Measurements from ENCODE around the gene NPIPB4. TPM values are rescaled to one million over a fixed set of nuclear protein-coding genes. Genes with fewer than 3 reads are reported as not detected.
A peak's percentile ranks its signal among the peaks of the same experiment; 100 is the strongest.
"Not testable (repeated sequence)": the region's sequence is repeated elsewhere in the genome, so short reads cannot be mapped to it uniquely, and the experiment has no call there.

The NPIPB4 gene
- total RNA-seq: 100 to 1,000 TPM; 150 to 168 TPM

DNA sequence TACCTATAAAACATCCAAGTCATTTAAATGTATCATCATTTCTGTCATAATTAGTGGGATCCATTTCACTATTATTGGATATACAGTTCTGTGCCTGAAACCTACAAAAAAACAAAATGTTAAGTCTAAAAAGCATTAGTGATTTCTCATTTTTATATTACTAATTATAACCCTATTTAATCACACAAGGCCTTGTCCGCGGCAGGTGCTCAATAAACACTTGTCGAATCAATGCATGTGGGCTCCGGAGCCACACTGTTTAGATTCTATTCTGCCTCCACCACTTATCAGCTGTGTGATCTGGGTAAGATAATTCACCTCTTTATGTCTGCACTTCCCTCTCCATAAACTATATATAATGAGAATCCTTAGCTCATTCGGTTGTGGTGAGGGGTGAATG lies at the start of gene NPIPB4:
TSS of gene NPIPB4 (minus strand) at position 101 of the 400 bp plus-strand sequence. CDS start 378 bp downstream, outside the sequence.
- H3K4me1 Mint-ChIP-seq (ENCODE audit: low read depth); DNase-seq; H3K27me3 Mint-ChIP-seq (ENCODE audit: low read depth); H3K9me3 Mint-ChIP-seq (ENCODE audit: insufficient read depth); POLR2A ChIA-PET; H3K36me3 Mint-ChIP-seq (ENCODE audit: low read depth); ATAC-seq; H3K27ac Mint-ChIP-seq; H3K4me3 Mint-ChIP-seq; CTCF ChIA-PET: not testable (repeated sequence)

DNA sequence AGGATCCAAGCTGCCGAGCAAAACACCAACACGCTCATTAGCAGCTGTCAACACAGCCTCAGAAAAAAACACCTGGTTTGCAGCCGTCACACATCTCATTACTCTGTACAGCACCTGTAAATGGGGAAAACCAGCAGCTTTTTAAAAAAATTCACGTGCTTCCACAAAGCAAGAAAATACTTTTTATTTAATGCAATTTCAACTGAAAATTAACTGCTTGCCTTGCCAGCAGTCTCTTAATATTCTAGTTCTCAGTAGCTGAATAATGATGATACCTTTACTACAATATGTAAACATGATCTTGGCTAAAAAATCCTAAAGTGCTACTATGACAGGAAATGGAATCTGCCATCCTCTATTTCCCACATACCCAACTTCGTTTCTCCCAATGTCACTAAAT lies 41.4 kb upstream of the NPIPB4 start:
- DNase-seq; CTCF ChIA-PET; POLR2A ChIA-PET; H3K36me3 Mint-ChIP-seq (ENCODE audit: low read depth); H3K4me3 Mint-ChIP-seq; H3K27ac Mint-ChIP-seq; ATAC-seq; H3K4me1 Mint-ChIP-seq (ENCODE audit: low read depth); H3K9me3 Mint-ChIP-seq (ENCODE audit: insufficient read depth); H3K27me3 Mint-ChIP-seq (ENCODE audit: low read depth): not testable (repeated sequence)

DNA sequence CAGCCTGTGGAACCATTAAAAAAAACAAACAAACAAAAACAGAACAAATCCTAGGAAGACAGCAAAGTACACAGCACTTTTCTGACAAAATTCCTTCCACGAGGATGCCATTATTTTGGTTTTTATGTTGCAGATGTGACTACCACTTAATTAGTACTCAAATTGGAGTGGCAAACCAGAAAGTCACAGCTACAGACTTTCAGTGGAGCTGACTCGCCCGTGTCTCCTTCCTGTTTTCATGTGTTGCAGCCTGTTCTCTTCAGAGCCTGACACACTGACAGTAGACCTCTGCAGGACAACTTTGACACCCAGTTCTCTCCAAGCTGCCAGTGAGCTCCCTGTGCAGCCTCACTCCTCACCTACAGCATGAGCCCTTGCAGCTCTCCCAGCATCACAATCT lies 24.4 kb upstream of the NPIPB4 start:
- POLR2A ChIA-PET; H3K9me3 Mint-ChIP-seq (ENCODE audit: insufficient read depth); H3K27me3 Mint-ChIP-seq (ENCODE audit: low read depth); H3K36me3 Mint-ChIP-seq (ENCODE audit: low read depth); CTCF ChIA-PET; H3K4me1 Mint-ChIP-seq (ENCODE audit: low read depth); H3K27ac Mint-ChIP-seq; H3K4me3 Mint-ChIP-seq; ATAC-seq: not testable (repeated sequence)
- peak; percentile 21 for DNase-seq

DNA sequence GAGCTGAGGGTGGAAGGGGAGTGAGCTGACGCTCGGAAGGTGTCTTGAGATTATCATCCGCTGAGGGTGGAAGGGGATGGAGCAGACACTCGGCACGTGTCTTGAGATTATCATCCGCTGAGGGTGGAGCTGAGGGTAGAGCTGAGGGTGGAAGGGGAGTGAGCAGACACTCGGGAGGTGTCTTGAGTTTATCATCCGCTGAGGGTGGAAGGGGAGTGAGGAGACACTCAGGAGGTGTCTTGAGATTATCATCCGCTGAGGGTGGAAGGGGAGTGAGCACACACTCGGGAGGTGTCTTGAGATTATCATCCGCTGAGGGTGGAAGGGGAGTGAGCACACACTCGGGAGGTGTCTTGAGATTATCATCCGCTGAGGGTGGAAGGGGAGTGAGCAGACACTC lies 20.4 kb downstream of the NPIPB4 start:
- H3K4me3 Mint-ChIP-seq; POLR2A ChIA-PET; H3K36me3 Mint-ChIP-seq (ENCODE audit: low read depth); H3K9me3 Mint-ChIP-seq (ENCODE audit: insufficient read depth); H3K4me1 Mint-ChIP-seq (ENCODE audit: low read depth); DNase-seq; H3K27me3 Mint-ChIP-seq (ENCODE audit: low read depth); ATAC-seq; CTCF ChIA-PET; H3K27ac Mint-ChIP-seq: not testable (repeated sequence)

DNA sequence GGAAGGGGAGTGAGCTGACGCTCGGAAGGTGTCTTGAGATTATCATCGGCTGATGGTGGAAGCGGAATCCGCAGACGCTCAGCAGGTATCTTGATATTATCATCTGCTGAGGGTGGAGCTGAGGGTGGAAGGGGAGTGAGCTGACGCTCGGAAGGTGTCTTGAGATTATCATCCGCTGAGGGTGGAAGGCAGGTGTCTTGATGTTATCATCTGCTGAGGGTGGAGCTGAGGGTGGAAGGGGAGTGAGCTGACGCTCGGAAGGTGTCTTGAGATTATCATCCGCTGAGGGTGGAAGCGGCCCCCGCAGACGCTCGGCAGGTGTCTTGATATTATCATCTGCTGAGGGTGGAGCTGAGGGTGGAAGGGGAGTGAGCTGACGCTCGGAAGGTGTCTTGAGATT lies 21.2 kb downstream of the NPIPB4 start:
- H3K9me3 Mint-ChIP-seq (ENCODE audit: insufficient read depth); ATAC-seq; H3K27ac Mint-ChIP-seq; H3K4me3 Mint-ChIP-seq; POLR2A ChIA-PET; H3K27me3 Mint-ChIP-seq (ENCODE audit: low read depth); CTCF ChIA-PET; H3K4me1 Mint-ChIP-seq (ENCODE audit: low read depth); H3K36me3 Mint-ChIP-seq (ENCODE audit: low read depth); DNase-seq: not testable (repeated sequence)

DNA sequence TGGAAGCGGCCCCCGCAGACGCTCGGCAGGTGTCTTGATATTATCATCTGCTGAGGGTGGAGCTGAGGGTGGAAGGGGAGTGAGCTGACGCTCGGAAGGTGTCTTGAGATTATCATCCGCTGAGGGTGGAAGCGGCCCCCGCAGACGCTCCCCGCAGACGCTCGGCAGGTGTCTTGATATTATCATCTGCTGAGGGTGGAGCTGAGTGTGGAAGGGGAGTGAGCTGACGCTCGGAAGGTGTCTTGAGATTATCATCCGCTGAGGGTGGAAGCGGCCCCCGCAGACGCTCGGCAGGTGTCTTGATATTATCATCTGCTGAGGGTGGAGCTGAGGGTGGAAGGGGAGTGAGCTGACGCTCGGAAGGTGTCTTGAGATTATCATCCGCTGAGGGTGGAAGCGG lies 21.8 kb downstream of the NPIPB4 start:
- H3K27me3 Mint-ChIP-seq (ENCODE audit: low read depth); H3K36me3 Mint-ChIP-seq (ENCODE audit: low read depth); CTCF ChIA-PET; H3K4me1 Mint-ChIP-seq (ENCODE audit: low read depth); DNase-seq; POLR2A ChIA-PET; ATAC-seq; H3K9me3 Mint-ChIP-seq (ENCODE audit: insufficient read depth); H3K4me3 Mint-ChIP-seq; H3K27ac Mint-ChIP-seq: not testable (repeated sequence)

DNA sequence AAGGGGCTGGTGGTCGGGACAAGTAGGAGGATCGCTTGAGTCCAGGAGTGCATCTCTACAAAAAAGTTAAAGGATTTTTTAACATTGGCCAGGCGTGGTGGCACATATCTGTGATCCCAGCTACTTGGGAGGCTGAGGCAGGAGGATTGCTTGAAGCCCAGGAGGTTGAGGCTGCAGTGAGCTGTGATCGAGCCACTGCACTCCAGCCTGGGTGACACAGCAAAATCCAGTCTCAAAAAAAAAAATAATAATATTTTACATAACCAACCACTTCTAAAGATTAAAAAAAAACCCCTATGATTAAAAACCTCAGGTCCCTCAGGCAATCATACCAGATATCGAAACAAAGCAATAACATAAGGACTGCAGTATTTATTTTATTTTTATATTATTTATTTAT lies 23.3 kb downstream of the NPIPB4 start:
- H3K36me3 Mint-ChIP-seq (ENCODE audit: low read depth); DNase-seq; CTCF ChIA-PET; H3K9me3 Mint-ChIP-seq (ENCODE audit: insufficient read depth); H3K4me3 Mint-ChIP-seq; H3K4me1 Mint-ChIP-seq (ENCODE audit: low read depth); H3K27me3 Mint-ChIP-seq (ENCODE audit: low read depth); POLR2A ChIA-PET; H3K27ac Mint-ChIP-seq; ATAC-seq: not testable (repeated sequence)

DNA sequence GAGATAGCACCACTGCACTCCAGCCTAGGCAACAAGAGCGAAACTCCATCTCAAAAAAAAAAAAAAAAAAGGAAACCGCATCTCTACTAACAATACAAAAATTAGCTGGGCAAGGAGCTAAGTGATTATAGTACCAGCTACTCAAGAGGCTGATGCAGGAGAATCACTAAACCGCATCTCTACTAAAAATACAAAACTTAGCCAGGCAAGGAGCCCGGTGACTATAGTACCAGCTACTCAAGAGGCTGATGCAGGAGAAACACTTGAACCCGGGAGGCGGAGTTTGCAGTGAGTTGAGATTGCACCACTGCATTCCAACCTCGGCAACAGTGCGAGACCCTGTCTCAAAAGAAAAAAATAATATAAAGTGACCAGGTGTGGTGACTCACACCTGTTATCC lies 27.6 kb downstream of the NPIPB4 start:
- DNase-seq; H3K27ac Mint-ChIP-seq; H3K36me3 Mint-ChIP-seq (ENCODE audit: low read depth); H3K9me3 Mint-ChIP-seq (ENCODE audit: insufficient read depth); H3K27me3 Mint-ChIP-seq (ENCODE audit: low read depth); H3K4me1 Mint-ChIP-seq (ENCODE audit: low read depth); POLR2A ChIA-PET; H3K4me3 Mint-ChIP-seq; ATAC-seq; CTCF ChIA-PET: not testable (repeated sequence)

DNA sequence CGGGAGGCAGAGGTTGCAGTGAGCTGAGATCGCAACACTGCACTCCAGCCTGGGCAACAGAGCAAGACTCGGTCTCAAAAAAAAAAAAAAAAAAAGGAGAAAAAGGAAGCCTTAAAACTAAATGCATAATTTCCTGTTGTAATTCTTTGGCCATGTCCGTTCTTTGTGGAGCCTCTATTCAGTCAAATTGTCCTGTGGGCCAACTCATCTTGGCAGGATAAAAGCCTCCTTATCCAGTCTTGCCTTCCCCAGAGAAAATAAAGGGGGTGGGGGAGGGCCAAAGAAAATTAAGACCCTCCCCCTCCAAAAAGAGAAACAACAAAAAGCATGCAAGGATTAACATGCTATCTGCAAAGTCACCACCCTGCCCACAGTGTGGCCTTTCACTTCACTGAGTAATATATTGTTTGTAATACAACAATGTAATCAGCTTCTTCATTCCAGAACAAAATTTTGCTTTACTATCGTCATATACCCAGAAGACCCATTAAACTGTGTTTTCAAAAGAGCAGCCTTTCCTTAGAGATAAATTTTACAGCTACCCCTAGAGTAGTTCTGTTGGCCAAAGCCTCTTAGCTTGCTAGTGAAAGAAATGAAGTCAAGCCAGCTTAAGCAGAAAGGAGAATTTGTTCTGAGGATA lies 31.4 kb downstream of the NPIPB4 start:
- ATAC-seq; DNase-seq; POLR2A ChIA-PET; CTCF ChIA-PET; H3K4me1 Mint-ChIP-seq (ENCODE audit: low read depth); H3K9me3 Mint-ChIP-seq (ENCODE audit: insufficient read depth); H3K27me3 Mint-ChIP-seq (ENCODE audit: low read depth); H3K27ac Mint-ChIP-seq; H3K4me3 Mint-ChIP-seq; H3K36me3 Mint-ChIP-seq (ENCODE audit: low read depth): not testable (repeated sequence)

DNA sequence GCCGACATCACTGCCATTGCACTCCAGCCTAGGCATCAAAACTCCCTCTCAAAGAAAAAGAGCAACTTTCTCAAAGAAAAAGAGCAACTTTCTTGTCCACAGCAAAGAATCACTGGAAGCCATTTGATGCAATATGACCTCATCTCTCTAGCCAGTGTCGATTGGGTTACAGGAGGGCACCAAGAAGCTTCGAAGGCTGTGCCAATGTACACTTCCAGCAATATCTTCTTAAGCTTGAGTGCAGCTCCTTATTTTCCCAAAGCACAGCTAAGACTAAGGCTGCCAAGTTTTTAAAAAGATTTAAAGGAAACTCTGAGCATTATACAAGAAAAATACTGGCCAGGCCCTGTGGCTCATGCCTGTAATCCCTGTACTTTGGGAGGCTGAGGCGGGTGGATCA lies 32.0 kb downstream of the NPIPB4 start:
- H3K27me3 Mint-ChIP-seq (ENCODE audit: low read depth); H3K4me3 Mint-ChIP-seq; H3K36me3 Mint-ChIP-seq (ENCODE audit: low read depth); H3K27ac Mint-ChIP-seq; POLR2A ChIA-PET; DNase-seq; ATAC-seq; H3K4me1 Mint-ChIP-seq (ENCODE audit: low read depth); H3K9me3 Mint-ChIP-seq (ENCODE audit: insufficient read depth); CTCF ChIA-PET: not testable (repeated sequence)

DNA sequence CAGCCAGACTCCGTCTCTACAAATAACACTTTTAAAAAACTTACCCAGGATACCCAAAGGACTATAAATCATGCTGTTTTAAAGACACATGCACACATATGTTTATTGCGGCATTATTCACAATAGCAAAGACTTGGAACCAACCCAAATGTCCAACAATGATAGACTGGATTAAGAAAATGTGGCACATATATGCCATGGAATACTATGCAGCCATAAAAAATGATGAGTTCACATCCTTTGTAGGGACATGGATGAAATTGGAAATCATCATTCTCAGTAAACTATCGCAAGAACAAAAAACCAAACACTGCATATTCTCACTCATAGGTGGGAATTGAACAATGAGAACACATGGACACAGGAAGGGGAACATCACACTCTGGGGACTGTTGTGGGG lies 34.3 kb downstream of the NPIPB4 start:
- H3K27ac Mint-ChIP-seq; H3K4me3 Mint-ChIP-seq; DNase-seq; ATAC-seq; CTCF ChIA-PET; H3K36me3 Mint-ChIP-seq (ENCODE audit: low read depth); POLR2A ChIA-PET; H3K27me3 Mint-ChIP-seq (ENCODE audit: low read depth); H3K9me3 Mint-ChIP-seq (ENCODE audit: insufficient read depth): not testable (repeated sequence)
- H3K4me1 Mint-ChIP-seq (ENCODE audit: low read depth): peaks cover 18% of the 10 kb centered on the region

DNA sequence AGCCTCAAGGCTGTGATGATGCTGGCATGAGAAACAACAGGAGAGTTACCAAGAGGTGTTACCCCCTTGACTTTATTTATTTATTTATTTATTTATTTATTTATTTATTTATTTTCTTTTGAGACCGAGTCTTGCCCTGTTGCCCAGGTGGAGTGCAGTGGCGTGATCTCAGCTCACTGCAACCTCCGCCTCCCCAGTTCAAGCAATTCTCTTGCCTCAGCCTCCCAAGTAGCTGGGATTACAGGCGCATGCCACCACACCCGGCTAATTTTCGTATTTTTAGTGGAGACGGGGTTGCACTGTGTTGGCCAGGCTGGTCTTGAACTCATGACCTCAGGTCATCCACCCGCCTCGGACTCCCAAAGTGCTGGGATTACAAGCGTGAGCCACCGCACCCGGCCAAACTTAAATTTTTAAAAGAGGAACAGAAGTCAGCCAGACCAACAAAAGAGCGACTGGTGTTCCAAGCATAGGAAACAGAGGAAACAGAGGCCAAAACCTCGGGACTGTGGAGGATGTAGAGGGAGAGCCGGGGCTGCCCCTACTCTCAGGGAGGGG lies 36.6 kb downstream of the NPIPB4 start:
- H3K4me1 Mint-ChIP-seq (ENCODE audit: low read depth): peaks cover 18% of the 10 kb centered on the region
- H3K27me3 Mint-ChIP-seq (ENCODE audit: low read depth); DNase-seq; H3K9me3 Mint-ChIP-seq (ENCODE audit: insufficient read depth); ATAC-seq: not testable (repeated sequence)
- ChIA-PET CTCF (interaction anchor here (0.7 to 2.0 kb wide), 2 partner anchors 256 to 368 kb away, joined by 3 to 7 read pairs; no protein-coding TSS in a partner anchor), POLR2A (interaction anchor here (1.4 to 2.2 kb wide), 2 partner anchors 132 to 186 kb away, joined by 4 to 17 read pairs; partner anchors contain the start of gene UQCRC2)
- peak overlapping the region; percentile 95 for H3K27ac Mint-ChIP-seq
- H3K36me3 Mint-ChIP-seq (ENCODE audit: low read depth): peaks cover 13% of the 10 kb centered on the region
- peak overlapping the region; percentile 84 for H3K4me3 Mint-ChIP-seq

All from activated CD8-positive, alpha-beta T cell treated with anti-CD3 and anti-CD28 coated beads, Interleukin-2, amount 10 ng/mL, durations not matched to agents 7 days and 5 days (primary cell).